Measurements from ENCODE around the gene PPL.
"Not testable (repeated sequence)": the region's sequence is repeated elsewhere in the genome, so short reads cannot be mapped to it uniquely, and the experiment has no call there.

The PPL gene

DNA sequence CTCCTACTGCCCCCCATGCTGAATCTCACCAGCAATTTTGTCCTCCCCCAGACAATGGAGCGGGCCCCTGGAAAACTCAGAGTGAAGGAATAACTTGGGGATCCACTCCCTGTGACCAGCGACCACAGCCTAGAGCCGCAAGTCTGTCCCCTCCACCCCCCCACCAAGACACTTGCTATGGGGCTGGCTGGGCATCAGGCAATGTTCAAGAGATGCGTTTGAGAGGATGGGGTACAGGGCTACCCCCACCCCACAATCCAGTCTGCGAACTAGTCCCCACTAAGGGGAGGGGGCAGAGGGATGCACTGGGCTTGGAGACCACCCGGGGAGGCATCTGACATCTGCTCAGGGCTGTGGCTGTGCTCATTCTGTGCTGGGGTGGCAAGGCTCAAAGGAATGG is 2.4 kb downstream of the PPL start:
- DNase-seq (ENCODE audit: low spot score): no peak

GRCh38 chr16:4933871-4934395 is 3.0 kb downstream of the PPL start:
- DNase-seq (ENCODE audit: low spot score): no peak

GRCh38 chr16:4933433-4933832 is 3.5 kb downstream of the PPL start:
- no peak for DNase-seq (ENCODE audit: low spot score)

DNA sequence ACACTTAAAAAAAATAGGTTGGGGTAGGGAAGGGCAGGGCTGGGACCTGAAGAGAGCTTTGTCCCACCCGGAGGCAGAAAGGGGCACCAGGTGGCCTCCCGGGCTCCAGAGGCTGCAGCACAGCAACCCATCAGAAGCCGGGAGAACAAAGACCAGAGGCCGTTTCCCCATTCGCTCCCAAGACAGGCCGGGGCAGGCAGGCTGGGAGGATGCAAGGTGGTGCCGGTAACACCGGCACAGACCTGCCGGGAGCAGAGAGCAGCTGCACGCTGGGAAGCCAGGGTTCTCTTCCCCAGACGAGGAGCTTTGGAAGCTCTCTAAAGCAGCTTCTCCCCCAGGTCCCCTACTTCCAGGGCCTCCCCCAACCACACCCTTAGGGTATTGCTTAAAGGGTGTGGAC is 5.6 kb downstream of the PPL start:
- DNase-seq (ENCODE audit: low spot score): no peak

DNA sequence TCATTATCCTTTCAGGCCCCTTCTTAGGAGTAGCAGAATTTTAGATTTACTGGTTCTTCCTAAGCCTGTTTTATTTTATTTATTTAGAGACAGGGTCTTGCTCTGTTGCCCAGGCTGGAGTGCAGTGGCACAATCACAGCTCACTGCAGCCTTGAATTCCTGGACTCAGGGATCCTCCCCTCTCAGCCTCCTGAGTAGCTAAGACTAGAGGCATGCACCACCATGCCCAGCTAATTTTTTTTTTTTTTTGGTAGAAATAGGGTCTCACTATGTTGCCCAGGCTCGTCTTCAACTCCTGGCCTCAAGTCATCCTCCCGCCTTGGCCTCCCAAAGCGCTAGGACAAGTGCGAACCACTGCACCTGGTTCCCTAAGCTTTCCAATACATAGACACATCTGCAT is 7.3 kb downstream of the PPL start:
- DNase-seq (ENCODE audit: low spot score): not testable (repeated sequence)

DNA sequence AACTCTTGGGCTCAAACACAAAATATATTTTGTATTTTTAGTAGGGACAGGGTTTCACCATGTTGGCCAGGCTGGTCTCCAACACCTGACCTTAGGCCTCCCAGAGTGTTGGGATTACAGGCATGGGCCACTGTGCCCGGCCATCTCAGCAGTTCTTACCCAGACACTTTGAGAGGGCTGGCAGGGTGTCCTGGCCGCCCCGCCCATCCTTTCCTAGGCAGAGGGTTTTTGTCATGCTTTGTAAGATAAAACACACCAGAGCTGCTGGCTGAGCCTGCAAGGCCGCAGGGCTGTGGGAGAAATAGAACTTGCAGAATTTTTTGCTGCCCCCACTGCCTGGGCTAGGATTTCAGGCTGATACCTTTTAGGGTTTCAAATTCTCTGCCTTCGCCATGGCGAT is 8.7 kb downstream of the PPL start:
- no peak for DNase-seq (ENCODE audit: low spot score)

DNA sequence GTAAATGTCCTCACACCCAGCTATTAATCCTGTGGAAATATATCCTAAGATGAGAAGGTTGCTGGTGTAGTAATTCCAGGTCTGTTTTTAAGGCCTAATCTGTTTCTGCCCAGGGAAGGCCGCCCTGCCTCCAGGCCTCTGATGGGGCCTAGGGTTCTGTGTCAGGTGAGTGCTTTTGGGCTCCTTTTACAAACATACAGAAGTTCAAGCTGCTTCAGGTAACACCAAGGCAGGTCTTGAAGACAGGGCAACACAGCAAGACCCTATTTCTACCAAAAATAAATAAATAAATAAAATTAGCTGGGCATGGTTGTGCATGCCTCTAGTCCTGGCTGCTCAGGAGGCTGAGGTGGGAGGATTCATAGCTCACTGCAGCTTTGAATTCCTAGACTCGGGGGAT is 9.3 kb downstream of the PPL start:
- DNase-seq (ENCODE audit: low spot score): no peak

GRCh38 chr16:4926928-4927327 is 10.0 kb downstream of the PPL start:
- no peak for DNase-seq (ENCODE audit: low spot score)

- DNase-seq (ENCODE audit: low spot score): no peak
Observed at GRCh38 chr16:4925791-4926190, 11.2 kb downstream of the PPL start.

DNA sequence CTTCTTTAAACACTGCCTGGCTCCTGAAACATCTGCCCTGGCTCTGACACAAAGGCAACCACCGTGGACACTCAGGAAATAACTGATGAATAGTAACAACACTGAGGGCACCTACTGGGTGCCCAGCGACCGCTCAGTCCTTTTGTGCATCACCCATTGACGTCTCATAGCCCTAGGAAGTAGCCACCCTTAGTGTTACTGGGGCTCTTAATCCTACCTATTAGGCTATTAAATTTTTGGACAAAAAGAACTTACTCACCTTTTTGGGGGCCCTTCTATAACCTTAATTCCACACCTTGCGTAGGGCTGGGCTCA is 11.7 kb downstream of the PPL start:
- no peak for DNase-seq (ENCODE audit: low spot score)

DNA sequence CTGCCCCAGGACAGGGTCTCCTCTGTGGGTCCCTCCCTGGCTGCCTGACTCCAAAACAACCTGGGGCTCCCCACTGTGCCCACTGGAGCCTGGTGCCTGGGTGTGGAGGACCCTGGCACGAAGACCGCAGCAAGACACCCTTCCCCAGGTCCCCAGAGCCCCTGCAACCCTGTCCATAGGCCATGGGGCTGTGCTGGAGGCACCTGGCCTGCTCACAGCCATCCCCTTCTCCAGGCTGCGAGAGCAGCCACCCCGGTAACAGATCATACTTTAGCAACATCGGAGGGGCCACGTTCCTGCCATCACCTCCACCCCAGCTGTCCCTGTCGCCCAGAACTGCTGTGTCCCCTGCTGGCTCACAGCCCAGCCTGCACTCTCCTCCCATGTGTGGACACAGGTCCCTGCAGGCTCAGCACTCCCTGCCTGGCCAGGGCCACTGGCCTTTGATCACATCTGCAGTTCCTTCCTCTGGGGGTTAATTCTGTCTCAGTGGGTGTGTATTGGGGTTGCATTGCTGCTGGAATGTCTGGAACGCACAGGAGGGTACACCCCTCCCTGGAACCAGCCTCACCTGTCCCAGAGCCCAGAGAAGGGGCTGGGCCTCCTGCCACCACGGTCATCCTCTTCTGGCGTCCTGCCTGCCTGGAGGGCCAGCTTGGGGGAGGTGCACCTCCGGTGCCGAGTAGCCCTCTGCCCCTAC is 12.2 kb downstream of the PPL start:
- no peak for DNase-seq (ENCODE audit: low spot score)

GRCh38 chr16:4923853-4924252 is 13.1 kb downstream of the PPL start:
- no peak for DNase-seq (ENCODE audit: low spot score)

- no peak for DNase-seq (ENCODE audit: low spot score)
Observed at GRCh38 chr16:4922721-4923342, 14.1 kb downstream of the PPL start.

- no peak for DNase-seq (ENCODE audit: low spot score)
Observed at GRCh38 chr16:4920826-4921225, 16.1 kb downstream of the PPL start.

DNA sequence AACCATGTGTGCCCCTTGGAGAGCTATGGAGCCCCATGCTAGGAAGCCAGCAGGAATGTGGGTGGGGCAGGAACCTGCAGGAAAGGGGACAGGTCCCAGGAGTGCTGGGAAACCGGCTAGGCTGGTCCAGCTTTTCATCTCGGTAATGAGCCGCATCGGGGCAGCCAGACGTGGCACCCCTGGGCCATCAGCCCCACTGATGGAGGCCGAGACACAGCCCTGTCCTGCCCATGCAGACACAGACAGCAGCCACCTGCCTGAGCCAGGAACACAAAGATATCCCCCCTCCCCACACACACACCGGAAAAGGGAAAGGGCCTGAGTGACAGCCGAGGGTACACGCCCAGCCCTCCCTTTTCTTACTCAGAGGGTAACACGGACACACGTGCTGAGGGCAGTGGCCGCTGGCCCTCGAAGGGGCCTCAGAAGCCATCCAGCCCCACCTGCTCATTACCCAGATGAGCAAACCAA is 18.1 kb downstream of the PPL start:
- no peak for DNase-seq (ENCODE audit: low spot score)

GRCh38 chr16:4917117-4917516 is 19.8 kb downstream of the PPL start:
- DNase-seq (ENCODE audit: low spot score): no peak

DNA sequence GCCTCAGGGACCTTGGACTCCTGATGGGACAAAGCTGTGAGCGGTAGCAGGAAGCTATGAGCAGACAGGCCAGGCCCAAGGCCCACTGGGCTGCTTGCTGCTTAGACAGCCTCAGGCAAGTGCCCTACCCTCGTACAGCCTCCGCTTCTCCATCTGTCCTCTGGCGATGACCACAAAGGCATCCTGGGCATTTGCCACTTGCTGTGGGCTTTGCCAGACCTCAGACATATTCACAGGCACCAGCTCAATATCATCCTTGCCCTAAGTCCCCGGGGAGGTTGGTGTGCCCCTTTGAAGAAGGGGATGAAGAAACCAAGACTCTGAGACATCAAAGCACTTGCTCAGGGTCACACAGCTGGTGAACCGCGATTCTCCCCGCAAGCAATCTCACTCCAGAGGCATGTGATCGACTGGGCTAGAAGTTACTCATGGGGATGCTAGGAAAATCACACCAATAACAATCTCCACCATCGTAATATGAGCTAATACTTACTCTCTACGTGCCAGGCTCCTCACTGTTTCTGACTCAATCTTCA is 21.7 kb downstream of the PPL start:
- DNase-seq (ENCODE audit: low spot score): no peak

DNA sequence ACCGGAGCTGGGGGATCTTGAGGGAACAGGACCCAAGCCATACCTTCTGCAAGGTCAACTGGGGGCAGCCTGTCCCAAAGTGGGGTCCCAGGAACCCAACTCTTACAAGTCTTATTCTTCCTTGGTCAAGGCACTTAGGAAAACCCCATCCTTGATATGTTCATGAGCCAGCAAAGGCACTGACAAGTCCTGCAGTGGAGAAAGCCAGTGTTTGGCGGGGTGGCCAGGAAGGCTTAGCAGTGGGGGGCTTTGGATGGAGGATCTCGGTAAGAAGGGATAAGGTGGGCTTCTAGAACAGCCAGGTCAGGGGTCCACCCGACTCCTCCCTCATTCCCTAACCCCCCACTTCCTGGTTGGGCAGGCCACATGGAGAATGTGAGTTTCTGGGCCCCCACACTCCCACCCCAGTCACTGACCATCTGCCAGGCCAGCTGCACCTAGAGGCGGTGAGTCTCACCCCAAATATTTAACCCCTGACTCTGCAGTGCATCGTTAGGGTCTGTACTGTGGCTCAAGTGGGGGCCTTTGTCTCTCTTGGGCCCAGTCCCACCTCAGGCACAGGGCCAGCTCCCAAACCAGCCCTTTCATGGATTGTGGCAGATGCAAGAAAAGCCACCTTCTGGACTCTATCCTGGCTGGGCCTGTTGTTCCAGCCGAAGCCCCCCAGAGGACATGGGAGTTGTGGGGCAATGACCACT is 22.3 kb downstream of the PPL start:
- no peak for DNase-seq (ENCODE audit: low spot score)

- no peak for DNase-seq (ENCODE audit: low spot score)
Observed at GRCh38 chr16:4913774-4914525, 23.0 kb downstream of the PPL start.

GRCh38 chr16:4913130-4913773 is 23.7 kb downstream of the PPL start:
- DNase-seq (ENCODE audit: low spot score): no peak

DNA sequence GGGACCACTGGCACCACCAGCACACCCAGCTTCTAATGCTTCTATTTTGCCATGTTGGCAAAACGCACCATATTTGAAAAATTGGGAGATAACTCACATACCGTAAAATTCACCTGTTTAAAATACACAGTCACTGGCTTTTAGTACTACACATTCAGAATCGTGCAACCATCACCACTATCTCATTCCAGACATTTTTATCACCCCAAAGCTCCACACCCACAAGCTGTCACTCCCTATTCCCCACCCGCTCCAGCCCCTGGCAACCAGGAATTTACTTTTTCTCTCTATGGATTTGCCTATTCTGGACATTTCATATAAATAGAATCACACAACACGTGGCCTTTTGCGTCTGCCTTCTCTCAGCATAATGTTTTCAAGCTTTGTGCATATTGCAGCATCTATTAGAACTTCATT is 25.0 kb downstream of the PPL start:
- no peak for DNase-seq (ENCODE audit: low spot score)

- DNase-seq (ENCODE audit: low spot score): no peak
Observed at GRCh38 chr16:4910828-4911227, 26.1 kb downstream of the PPL start.
